Activated T-cell treated with anti-CD3 and anti-CD28 coated beads for 24 hours (primary cell): ENCODE measurements around the gene ARID4B.
"Not testable (repeated sequence)": the region's sequence is repeated elsewhere in the genome, so short reads cannot be mapped to it uniquely, and the experiment has no call there.

ENCODE experiments used
- DNase-seq: peaks from one replicate; pipeline ENCODE4 v3.0.0-alpha.2; 2020; ENCODE audit warnings: low read depth

Gene ARID4B

DNA sequence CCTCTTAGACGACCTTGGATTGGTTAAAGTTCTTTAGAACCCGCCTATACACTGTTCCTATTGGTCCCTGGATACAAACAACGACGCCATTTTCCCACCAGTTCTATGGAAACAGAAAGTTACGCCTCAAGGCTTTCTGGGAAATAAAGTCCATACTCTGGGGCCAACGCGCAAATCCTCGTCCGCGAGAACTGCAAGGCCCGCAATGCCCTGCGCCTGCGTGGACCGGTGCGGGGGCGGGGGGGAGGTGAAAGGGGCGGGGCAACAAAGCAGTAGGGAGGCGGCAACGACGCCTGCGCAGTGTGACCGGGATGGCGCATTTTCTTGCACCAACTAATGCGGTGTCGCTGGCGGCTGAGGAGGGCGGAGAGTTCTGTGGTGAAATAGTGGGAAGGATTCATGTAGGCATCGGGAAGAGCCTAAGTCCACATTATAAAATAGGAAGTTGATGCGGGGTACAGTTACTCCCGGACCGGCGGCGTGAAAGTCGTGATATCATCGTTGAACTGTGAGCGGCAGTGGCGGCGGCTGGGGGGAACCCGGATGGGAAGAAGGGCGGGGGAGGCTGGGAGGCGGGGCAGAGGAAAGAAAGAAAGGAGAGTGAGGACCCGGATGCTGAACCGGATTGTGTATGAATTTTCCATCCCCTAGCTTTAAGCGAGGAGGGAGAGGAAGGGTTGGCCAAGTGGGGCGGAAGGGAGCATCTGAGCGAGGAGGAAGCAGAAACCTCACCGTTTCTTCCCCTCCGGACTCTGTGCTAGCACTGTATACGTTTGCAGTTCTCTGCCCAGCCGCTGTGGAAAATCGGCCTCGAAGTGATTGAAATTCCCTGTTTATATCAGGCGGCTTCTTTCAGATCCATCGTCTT lies 526 bp upstream of the ARID4B start, which contains the start of gene GGPS1:
Gene GGPS1, plus strand, starts transcription at position 300 of the 868 bp plus-strand sequence. CDS start 6,695 bp downstream, outside the sequence.
- peak; percentile 98 for DNase-seq

DNA sequence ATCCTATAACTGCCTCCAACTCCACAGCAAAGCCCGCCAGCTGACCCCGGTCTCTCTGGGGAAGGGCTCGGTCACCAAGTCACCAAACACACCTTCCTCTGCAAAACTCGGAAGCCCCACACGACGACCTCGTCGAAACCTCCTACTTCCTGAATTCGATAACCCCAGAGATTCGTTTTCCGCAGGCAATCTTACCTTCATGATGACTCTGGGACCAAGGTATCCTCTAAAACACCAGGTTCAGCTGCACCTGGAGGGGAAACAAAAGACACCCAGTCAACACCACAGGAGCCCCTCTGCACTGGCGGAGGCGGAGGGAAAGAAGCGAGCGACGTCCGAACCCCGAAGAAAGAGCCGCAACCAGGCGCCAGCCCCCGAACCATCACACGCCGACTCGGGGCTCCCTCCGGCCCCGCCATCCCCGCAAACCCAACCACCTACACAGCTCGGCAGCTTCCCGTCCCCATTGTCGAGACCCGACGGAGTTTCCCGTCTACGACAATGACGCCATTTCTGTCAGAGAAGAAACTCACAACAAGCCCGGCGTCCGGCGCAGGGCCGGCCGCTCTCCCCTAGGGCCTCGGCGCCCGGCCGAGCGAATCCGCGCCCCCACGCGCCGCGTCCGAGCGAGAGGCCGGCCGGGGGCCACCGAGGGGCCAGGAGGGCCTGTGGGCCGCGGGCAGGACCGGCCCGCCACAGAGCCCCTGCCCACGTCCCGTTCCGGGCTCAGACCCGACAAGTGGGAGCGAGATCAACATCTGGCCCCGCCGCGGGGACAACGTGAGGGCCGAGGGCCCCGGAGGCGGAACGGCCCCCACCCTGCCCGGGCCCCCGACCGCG lies 1.0 kb downstream of the ARID4B start:
- peak; percentile 49 for DNase-seq

DNA sequence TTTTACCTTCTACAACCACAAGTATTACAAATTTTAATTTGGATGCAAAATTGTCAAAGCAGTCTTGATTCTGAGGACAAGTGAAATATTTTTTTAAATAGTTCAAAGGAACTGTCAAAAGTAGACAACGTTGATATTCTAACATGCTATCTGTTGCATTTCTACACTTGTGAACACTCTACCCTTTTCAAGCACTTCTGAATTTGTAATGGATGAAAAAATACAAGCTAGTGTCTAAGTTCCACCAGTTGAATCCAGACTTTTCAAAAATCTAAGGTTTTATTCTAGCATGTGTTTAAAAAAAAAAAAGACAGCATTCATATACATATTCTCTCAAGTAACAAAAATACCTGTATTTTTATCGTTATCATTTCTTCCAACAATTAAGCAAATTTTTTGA lies 2.1 kb downstream of the ARID4B start:
- DNase-seq, result no peak

DNA sequence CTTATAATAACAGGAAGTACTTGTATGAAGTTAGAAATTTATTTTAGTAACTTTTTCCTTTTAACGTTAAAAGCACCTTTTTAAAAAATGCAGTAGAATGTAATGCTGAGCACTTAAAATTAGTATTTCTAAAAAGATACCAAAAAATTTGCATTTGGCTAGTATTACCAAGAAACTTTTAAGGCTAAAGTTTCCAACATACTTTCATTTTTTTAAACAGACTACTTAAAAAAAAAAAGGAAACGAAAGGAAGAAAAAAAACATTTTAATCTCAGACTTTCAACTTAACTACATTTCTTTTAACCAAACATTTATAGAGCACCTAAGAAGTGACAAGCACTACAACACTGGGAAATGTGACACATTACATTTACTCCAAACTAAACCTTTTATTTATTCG lies 2.8 kb downstream of the ARID4B start:
- no peak for DNase-seq

DNA sequence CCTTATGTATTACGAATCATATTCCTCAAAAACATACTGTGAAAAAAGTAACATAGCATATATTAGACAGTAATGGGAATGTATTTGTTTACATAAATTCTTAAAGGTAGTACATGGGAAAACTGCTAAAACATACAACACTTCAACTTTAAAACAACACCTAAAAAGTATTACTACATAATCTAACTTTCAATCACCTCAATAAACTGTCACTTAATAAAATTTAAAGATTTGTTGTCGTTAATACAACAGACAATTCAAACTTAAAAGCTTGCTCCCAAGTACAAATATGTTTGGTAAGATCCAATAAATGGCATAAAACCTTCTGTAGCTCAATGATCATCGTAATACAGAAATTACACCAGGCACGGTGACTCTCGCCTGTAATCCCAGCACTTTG lies 3.7 kb downstream of the ARID4B start:
- DNase-seq, result no peak

DNA sequence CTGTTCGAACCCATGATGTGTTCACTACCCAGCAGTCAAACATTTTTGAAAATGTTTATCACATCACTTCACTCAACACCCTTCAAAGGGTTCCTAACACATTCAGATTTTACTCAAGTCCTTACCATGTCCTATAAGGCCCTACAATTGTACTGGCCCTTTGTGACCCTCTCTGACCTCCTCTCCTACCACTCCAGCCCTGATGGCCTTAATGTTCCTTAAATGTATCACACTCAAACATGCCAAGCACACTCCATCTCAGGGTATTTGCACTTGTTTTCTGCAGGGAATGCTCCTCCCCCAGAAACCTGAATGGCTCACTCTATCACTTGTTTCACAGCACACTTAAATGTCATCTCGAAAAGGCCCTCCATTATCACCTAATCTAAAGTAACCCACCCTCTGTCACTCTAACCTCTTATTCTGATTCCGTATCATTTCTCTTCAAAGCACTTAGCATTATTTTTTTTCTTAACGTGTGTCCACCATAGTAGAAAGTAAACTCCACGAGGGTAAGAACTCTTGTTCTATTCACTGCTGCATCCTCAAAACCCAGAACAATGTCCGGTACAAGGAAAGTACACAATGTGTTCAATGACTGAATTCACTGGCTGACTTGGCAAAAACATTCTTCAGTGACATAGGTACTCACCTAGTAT lies 7.3 kb downstream of the ARID4B start:
- DNase-seq, result no peak

DNA sequence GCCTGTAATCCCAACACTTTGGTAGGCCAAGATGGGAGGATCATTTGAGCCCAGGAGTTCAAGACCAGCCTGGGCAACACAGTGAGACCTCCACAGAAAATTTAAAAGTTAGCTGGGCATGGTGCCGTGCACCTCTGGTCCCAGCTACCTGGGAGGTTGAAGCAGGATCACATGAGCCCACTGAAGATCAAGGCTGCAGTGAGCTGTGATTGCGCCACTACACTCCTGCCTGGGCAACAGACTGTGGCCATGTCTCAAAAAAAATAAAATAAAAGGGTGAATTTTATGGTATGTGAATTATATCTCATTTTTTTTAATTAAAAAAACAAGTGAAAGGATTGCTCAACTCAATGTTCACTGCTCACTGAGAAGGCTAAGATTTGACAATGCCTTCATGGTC lies 8.7 kb downstream of the ARID4B start:
- no peak for DNase-seq

DNA sequence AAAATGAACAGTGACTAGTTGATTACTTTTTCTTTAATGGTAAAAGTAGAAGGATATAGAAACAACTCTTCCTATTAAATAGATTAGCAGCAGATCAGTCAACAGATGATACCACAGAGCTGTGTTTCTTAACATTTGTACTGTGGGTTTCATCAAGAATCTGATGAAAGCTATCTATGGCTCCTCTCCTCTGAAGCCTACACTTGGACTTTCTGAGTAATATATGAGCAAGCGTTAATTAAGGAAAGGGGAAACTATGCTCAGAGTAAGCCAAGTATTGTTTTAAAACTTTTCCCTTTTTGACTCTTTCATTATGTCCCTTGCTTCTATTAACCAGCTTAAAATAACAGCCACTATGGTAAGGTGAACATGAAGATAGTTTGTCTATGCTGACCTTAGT lies 10.8 kb downstream of the ARID4B start:
- DNase-seq, result no peak

DNA sequence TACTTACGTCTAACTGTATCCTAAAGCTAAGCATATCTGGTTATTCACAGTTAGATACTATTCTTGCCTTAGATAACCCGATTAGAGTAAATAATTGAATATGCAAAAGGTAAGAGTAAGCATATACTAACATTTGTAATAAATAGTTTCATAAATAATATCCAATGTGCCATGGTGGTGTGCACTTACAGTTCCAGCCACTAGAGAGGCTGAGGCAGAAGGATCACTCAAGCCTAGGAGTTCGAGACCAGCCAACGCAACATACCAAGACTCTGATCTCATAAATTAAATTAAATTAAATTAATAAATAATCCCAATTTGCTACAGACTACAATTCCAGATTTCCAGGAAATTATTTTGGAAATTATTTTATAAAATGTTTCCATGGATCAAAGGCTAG lies 12.2 kb downstream of the ARID4B start:
- no peak for DNase-seq

DNA sequence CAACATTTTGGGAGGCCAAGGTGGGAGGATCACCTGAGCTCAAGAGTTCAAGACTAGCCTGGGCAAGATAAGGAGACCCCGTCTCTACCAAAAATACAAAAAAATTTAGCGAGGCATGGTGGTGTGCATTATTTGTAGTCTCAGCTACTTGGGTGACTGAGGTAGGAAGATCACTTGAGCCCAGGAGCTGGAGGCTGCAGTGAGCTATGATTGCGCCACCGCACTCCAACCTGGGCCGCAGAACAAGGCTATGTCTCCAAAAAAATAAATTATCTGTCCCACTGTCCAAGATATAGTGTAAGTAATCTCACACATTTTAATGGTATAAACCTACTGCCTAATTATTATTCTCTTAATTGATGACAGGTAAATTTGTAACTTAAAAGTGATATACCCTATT lies 12.8 kb downstream of the ARID4B start:
- no peak for DNase-seq

DNA sequence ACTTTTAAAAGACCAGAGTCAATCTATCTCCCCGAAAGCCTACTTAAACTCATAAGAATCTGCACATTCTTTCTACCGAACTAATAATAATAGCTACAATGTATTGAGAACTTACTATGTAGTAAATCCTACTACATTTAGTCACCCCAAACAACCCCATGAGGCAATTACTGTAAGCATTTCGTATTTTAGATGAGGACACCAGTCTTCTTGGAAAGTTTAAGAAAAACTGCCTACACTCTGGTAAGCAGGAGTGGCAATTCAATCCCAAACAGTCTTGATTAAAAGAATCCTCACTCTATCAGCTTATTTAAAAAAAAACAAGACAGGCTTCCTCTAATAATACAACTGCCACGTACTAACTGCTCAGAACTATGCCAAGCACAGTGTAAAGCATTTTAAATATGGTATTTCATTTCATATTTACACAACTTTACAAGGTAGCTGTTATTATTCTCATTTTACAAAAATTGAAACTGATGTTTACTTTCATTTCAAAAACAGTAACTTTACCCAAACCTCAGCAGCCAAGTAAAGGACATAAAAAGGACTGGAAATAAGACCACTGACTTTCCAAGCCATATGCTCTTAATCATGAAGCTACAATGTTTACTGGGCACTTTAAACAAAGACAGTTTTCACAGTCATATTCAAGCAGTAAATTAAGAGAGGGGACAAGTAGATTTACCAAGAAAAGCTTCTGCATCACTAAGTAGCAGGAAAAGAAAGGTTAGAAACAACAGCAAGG lies 13.9 kb downstream of the ARID4B start:
- no peak for DNase-seq

DNA sequence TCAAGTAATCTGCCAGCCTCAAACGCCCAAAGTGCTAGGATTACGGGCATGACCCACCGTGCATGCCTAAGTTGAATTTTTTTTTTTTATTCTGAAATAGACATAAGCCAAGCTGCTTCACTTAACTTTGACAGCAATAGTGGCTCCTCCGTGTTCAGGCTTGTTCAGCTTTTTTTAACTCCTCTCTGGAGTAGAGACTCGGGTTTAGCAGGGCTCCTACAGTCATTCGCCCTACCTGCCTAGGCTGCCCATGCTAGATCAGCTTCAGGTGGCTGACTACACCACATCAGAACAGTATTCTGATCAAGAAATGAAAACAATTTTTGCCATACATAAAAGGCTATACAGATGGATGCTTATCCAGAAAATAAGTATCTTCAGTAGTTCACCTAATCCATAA lies 14.7 kb downstream of the ARID4B start:
- no peak for DNase-seq

DNA sequence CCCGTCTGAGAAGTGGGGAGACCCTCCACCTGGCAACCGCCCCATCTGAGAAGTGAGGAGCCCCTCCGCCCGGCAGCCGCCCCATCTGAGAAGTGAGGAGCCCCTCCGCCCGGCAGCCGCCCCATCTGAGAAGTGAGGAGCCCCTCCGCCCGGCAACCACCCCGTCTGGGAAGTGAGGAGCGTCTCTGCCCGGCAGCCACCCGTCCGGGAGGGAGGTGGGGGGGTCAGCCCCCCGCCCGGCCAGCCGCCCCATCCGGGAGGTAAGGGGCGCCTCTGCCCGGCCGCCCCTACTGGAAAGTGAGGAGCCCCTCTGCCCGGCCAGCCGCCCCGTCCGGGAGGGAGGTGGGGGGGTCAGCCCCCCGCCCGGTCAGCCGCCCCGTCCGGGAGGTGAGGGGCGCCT lies 18.8 kb downstream of the ARID4B start:
- not testable (repeated sequence) for DNase-seq

DNA sequence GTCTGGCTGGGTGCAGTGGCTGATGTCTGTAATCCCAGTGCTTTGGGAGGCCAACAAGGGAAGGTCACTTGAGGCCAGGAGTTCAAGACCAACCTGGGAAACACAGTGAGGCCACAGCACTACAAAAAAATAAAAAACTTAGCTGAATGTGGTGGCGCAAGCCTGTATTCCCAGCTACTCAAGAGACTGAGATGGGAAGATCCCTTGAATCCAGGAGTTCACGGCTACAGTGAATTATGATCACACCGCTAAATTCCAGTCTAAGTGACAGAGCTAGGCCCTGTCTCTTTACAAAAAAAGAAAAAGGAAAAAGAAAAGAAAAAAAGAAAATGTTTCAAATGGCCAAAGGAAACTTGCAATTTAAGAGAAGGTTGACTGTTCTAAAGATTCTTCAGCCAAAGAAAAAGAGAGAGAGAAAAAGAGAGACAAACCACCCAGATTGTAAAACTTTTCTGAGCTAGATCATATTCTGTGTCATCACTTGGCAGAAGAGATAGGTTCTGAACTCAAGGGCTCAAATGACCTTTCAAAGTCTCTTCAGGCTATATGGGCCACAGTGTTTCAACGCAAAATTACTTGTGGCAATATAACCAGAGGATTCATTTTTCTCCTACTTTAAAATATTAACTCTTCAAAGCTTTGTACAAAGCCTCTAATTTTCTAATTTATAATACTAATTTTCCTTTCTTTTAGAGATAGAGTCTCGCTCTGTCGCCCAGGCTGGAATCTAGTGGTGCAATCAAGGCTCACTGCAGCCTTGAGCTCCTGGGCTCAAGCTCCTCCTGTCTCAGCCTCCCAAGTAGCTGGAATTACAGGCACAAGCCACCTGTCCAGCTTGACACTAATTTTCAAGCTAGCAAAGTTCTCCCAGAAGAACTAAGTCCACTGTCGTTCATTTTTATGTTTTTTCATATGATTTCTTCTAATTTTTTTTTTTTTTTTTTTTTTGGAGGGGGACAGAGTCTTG lies 20.5 kb downstream of the ARID4B start:
- DNase-seq, result no peak

DNA sequence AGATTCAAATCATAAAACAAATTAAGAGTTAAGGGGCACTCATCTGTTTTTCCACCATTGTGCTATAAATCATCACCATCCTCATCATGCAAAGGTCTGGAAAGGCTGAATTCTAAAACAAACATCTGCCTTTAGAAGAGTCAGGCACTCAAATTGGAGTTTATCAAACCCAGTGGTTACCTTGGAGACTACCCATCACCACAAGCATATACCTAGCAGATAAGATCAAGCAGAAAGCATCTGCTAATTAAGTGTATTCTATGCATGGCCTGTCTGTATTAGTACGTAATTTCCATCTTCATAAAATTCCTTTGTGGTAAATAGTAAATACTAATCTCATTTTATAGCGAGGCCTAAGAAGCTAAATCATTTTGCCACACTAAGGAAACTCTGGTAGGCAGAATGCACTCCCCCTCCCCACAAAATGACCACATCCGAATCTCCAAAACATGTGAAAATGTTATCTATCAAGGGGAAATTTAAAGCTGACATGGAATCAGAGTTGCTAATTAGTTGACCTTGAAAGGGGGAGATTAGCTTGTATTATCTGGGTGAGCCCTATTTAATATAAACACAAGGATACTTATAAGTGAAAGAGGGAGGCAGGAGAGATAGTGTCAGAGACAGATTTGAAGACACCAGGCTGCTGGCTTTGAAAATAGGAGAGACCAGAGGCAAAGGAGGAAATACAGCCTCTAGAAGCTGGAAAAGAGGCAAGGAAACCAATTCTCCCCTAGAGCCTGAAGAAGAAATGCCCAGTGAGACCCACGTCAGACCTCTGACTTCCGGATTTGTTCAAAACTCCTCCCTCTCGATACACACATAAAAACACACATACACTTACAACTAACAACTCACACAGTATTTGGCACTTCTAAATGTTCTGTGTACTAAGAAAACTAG lies 23.2 kb downstream of the ARID4B start:
- DNase-seq, result no peak

DNA sequence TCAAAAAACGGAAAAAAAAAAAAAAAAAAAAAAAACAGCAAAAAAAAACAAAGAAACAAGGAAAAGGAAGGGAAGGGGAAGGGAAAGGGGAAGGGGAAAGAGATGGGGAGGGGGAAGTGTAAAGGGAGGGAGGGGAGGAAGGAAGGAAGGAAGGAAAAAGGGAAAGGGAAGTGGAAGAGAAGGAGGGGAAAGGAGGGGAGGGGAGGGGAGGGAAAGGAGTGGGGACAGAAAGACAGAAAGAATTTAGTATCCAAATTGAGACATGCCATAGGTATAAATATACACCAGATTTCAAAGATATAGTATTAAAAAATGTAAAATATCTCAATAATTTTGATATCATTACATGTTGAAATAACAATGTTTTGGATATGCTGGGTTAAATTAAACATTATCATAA lies 25.8 kb downstream of the ARID4B start:
- no peak for DNase-seq

DNA sequence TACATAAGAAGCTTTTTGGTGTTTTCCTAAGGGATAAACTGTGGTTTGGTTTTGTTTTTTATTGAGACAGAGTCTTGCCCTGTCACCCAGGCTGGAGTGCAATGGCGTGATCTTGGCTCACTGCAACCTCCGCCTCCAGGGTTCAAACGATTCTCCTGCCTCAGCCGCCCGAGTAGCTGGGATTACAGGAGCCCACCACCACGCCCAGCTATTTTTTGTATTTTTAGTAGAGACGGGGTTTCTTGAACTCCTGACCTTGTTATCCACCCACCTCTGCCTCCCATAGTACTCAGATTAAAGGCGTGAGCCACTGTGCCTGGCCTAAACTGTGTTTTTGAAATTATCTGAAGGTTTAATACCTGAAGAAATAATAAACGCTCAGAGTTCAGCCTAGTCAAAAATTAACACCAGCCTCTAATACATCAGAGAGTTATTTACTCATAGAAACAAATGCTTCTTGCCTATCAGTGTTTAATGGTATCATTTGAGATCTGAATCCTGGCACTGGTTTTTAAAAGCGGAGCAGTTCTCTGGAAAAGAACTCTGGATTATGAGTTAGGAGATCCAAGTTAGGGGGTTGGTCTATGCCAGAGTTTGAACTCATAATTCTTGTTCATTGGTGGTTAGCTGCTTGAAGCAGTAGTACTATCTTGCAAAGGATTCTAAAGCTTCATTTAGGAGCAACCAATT lies 28.7 kb downstream of the ARID4B start:
- no peak for DNase-seq

DNA sequence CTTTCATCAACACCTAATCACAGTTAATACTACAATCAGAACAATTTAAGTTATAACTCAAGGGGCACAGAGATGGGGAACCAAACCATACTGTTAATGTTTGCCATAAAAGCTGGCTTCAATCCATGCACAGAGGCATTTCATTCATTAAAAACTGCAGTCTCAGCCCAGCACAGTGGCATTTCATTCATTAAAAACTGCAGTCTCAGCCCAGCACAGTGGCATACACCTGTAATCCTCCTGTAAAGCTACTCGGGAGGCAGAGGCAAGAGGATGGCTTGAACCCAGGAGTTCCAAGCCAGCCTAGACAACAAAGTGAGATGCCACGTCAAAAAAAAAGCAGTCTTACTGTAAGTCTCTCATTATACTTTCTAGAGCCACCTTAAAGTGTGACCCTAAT lies 29.2 kb downstream of the ARID4B start:
- no peak for DNase-seq

DNA sequence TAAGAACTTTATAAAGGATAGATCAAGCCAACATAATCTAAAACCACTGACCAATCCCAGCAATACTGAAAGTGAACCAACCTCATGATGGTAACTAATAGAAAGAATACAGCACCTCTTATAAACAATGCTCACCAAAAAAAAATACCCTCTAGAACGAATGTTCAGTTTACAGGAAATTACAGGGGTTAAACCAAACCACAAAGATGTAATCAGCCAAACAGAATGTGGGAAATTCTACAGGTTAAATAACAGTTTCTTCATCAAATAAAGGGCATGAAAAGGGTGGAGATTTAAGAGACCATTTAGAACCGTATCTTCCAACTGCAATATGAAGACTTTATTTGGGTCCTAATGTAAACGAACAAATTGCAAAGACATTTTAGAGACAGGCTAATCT lies 30.4 kb downstream of the ARID4B start:
- no peak for DNase-seq
